Esophagus muscularis mucosa (tissue), 4 donors: ENCODE measurements around the gene NPIPB6. TPM values are rescaled to one million over a fixed set of nuclear protein-coding genes. Genes with fewer than 3 reads are reported as not detected.

ENCODE experiments used
- DNase-seq: peaks from one replicate; pipeline ENCODE4 v3.0.0-alpha.2; 2017; ENCODE audit errors: extremely low spot score
- H3K27ac ChIP-seq, 4 donors: fragments of 200-600 bp; sonication (generic); replicated peaks in 1 of 4; 1 replicate in 3 of 4; 2 replicates in 1 of 4; pipeline ENCODE4 v1.5.1; 2016 to 2019; ENCODE audit warnings: mild to moderate bottlenecking in 1 of 4
- H3K27me3 ChIP-seq, 4 donors: fragments of 200-600 bp; sonication (generic); one replicate each; pipeline versions ENCODE4 v1.5.1 to v1.6.0; 2016 to 2019
- H3K36me3 ChIP-seq, 4 donors: fragments of 200-600 bp; sonication (generic); one replicate each; pipeline ENCODE4 v1.5.1; 2016 to 2019
- H3K4me1 ChIP-seq, 4 donors: fragments of 200-600 bp; sonication (generic); one replicate each; pipeline ENCODE4 v1.5.1; 2016 to 2019
- H3K4me3 ChIP-seq, 4 donors: fragments of 200-600 bp; sonication (generic); 1 replicate in 2 of 4; 2 replicates in 2 of 4; pipeline ENCODE4 v1.5.1; 2016 to 2019; ENCODE audit warnings: mild to moderate bottlenecking in 4 of 4, moderate library complexity in 1 of 4
- H3K9me3 ChIP-seq, 4 donors: fragments of 200-600 bp; sonication (generic); 1 replicate in 3 of 4; 2 replicates in 1 of 4; pipeline ENCODE4 v1.5.1; 2016 to 2019
- EP300 ChIP-seq: sonication (generic); formaldehyde crosslinking; IDR thresholded peaks from one replicate; pipeline ENCODE4 v1.6.1; 2017; ENCODE audit warnings: antibody characterized with exemption
- POLR2A ChIP-seq: fragments of 450-650 bp; IDR thresholded peaks from one replicate; pipeline ENCODE4 v1.6.1; 2017; ENCODE audit warnings: antibody characterized with exemption, moderate library complexity, mild to moderate bottlenecking, low read depth
- POLR2AphosphoS5 ChIP-seq, 2 donors: sonication (generic); formaldehyde crosslinking; IDR thresholded peaks; one replicate each; pipeline ENCODE4 v1.6.1; 2017; ENCODE audit warnings: antibody characterized with exemption in 2 of 2
- WGBS: methylation state at CpG from one replicate; pipeline ENCODE4 v1.1.5; 2018; 5-methylcytosine and 5-hydroxymethylcytosine counted together
- intact Hi-C: fragments of 100-400 bp; cut with DNase I; formaldehyde crosslinking; loops from one replicate; pipeline ENCODE4 v1.15.1; 2023
- small RNA-seq, 3 donors: library from RNA; depleted of rRNA; stranded (forward); fragments of <200 nt; gene quantifications; one replicate each; pipeline ENCODE3, GENCODE V24; 2016
- total RNA-seq, 4 donors: library from RNA; depleted of rRNA; stranded (reverse); fragments of >200 nt; gene quantifications; one replicate each; pipeline versions ENCODE4 v1.1.0 to v1.2.1, GENCODE V29; 2016
- TF ChIP-seq, protein P1 (sequence below), 3 experiments: fragments of 200-600 bp in 2 of 3; fragments of 450-650 bp in 1 of 3; sonication (generic) in 2 of 3; IDR thresholded peaks; one replicate each; pipeline ENCODE4 v1.5.1; 2017 to 2019; ENCODE audit warnings: antibody characterized with exemption in 3 of 3, mild to moderate bottlenecking in 2 of 3, moderate library complexity in 1 of 3

The NPIPB6 gene
- total RNA-seq, 4 donors from 2014 or later, result 0.58 to 3.3 (median 2.7) TPM; not detected in 1

DNA sequence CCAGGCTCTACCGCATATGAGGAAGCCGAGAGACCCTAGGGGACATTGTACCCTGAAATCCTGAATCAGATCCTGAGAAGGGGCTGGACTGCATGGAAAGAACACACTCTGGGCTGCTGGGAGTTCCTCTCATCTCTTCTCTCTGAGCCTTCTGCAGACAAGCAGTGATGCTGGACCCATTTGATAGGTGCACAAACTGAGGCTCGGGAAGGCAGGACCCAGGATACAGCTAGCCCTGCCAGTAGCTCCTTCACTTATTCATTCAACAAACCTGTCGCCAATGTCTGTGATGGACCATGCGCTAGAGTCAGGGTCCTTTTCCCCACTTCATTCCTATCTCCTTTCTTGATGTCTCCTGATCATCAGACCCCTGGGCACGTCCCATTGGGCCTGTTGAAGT lies 69.1 kb downstream of the NPIPB6 start:
- peaks cover 9 to 20% (median 17%) of the 10 kb centered on the region in 4 donors for H3K4me1 ChIP-seq
- H3K27ac ChIP-seq, result no peak overlapping the region
- intact Hi-C loops, result no loop called here
- DNase-seq, result no peak
- peaks cover 0 to 15% (median 5%) of the 10 kb centered on the region in 4 donors for H3K27me3 ChIP-seq
- H3K4me3 ChIP-seq, result no peak overlapping the region
- 83% methylated on average over 4 of the region's 6 CpGs for WGBS
- H3K36me3 ChIP-seq, result no peaks in the 10 kb centered on the region
- TF ChIP-seq, protein P1, sequence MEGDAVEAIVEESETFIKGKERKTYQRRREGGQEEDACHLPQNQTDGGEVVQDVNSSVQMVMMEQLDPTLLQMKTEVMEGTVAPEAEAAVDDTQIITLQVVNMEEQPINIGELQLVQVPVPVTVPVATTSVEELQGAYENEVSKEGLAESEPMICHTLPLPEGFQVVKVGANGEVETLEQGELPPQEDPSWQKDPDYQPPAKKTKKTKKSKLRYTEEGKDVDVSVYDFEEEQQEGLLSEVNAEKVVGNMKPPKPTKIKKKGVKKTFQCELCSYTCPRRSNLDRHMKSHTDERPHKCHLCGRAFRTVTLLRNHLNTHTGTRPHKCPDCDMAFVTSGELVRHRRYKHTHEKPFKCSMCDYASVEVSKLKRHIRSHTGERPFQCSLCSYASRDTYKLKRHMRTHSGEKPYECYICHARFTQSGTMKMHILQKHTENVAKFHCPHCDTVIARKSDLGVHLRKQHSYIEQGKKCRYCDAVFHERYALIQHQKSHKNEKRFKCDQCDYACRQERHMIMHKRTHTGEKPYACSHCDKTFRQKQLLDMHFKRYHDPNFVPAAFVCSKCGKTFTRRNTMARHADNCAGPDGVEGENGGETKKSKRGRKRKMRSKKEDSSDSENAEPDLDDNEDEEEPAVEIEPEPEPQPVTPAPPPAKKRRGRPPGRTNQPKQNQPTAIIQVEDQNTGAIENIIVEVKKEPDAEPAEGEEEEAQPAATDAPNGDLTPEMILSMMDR (IDR thresholded peaks at IDR 0.05), result no peak
- no peak for TF ChIP-seq POLR2AphosphoS5 (IDR thresholded peaks at IDR 0.05)
- no peak for TF ChIP-seq EP300
- no peak for TF ChIP-seq POLR2A
- H3K9me3 ChIP-seq, result no peaks in the 10 kb centered on the region

DNA sequence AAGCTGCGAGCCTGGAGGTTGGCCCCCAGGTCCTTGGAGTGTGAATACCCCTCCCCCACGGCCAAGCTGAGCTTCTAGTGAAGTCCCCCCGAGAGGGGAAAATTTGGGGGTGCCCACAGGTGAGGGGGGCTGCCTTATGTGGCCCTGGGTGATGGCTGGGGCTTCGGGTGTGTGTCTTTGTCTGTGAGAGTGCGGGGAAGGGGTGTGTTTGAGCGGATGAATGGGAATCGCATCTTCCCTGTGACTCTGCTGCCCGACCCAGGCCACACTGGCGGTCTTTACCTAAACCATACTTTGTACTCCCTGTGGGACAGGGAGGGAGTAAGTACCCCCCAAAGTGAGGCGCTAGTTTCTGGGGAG lies 69.7 kb downstream of the NPIPB6 start:
- Histone ChIP-seq H3K27ac (no peak overlapping the region), H3K4me1 (peaks cover 9 to 20% (median 17%) of the 10 kb centered on the region in 4 donors), H3K36me3 (no peaks in the 10 kb centered on the region), H3K9me3 (no peaks in the 10 kb centered on the region), H3K27me3 (peaks cover 0 to 15% (median 5%) of the 10 kb centered on the region in 4 donors), H3K4me3 (peak overlapping the region in 3 of 4 donors; percentile 60 to 74 (median 61))
- TF ChIP-seq EP300 (no peak), POLR2A (no peak)
- TF ChIP-seq, protein P1 (IDR thresholded peaks at IDR 0.05), result no peak
- WGBS, result 42% methylated on average over 7 of the region's 10 CpGs
- intact Hi-C loops, result no loop called here
- no peak for DNase-seq

DNA sequence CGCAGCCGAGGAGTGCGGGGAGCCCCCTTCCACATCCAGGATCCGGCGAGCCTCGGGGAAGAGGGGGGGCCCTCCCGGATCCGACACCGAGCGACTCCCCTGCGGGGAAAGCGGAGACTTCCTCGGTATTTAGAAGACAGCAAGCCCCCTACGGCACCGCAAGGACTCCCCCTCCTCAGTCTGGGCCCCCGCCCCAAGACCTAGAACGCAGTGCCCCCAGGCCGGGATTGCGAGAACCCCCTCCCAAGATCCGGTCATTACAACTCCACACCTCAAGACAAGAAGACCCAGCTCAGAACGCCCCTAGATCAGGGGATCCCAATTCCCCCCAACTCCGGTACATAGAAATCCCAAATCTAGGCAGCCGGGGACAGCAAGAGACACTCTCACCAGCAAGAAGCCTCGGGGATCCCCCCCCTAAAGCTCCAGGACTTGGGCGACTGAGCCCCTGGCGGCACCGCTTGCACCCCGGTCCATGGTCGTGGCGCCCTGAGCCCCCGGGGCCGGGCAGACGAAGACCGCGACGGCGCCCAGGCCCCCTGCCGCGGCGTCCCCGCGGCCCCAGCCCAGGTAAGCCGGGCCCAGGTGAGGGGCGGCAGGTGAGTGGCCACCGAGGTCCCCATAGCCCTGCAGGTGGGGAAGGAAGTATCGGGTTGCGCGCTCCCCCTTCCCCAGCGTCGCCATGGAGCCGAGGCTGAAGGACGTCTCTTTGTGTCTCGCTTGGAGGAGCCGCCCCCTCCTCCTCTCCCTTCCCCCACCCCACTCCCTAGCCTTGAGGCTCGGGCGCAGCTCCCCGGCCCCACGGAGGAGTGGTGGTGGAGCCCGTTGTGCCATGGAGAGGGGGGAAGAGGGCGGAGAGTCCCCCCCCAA lies 70.3 kb downstream of the NPIPB6 start:
- 0% methylated on average over 15 of the region's 60 CpGs for WGBS
- H3K27me3 ChIP-seq, result peaks cover 0 to 15% (median 5%) of the 10 kb centered on the region in 4 donors
- no peaks in the 10 kb centered on the region for H3K9me3 ChIP-seq
- no peak for DNase-seq
- peak overlapping the region; percentile 60 to 74 (median 60) for H3K4me3 ChIP-seq
- TF ChIP-seq, protein P1 (IDR thresholded peaks at IDR 0.05), result no peak
- no peak for TF ChIP-seq POLR2AphosphoS5 (IDR thresholded peaks at IDR 0.05)
- TF ChIP-seq EP300, result no peak
- H3K4me1 ChIP-seq, result peaks cover 9 to 20% (median 17%) of the 10 kb centered on the region in 4 donors
- no peaks in the 10 kb centered on the region for H3K36me3 ChIP-seq
- intact Hi-C loops, result no loop called here
- no peak overlapping the region for H3K27ac ChIP-seq

Small RNAs within 50 kb of the gene (small RNA-seq; reads per million reads assigned to genes)
- gene AC138904.2, result 0 reads per million in 3 donors
- gene MIR6862-1, result 0 reads per million in 3 donors

Other genes starting within 250 kb of the NPIPB6 start
- 10 to 100 TPM; 39.0 to 68.3 (median 51.1) TPM for gene XPO6, start 151.5 kb downstream of the NPIPB6 start, total RNA-seq
- under 1 TPM; under 0.01 to 0.78 (median 0.17) TPM for gene SBK1, start 71.0 kb downstream of the NPIPB6 start, total RNA-seq
- gene EIF3CL, start 40.3 kb upstream of the NPIPB6 start, total RNA-seq, result 100 to 1,000 TPM; 113 to 225 (median 116) TPM
- under 1 TPM in 1 of 4 donors, not detected in 3; 0.75 TPM for gene NPIPB7, start 108.8 kb upstream of the NPIPB6 start, total RNA-seq
- 10 to 100 TPM; 10.3 to 23.3 (median 16.6) TPM for gene CLN3, start 128.6 kb upstream of the NPIPB6 start, total RNA-seq
- 1 to 10 TPM in 3 of 4 donors, under 1 TPM in 1; 0.83 to 3.5 (median 1.6) TPM for gene APOBR, start 131.1 kb upstream of the NPIPB6 start, total RNA-seq
- gene IL27, start 143.3 kb upstream of the NPIPB6 start, total RNA-seq, result not detected
- gene NUPR1, start 175.5 kb upstream of the NPIPB6 start, total RNA-seq, result 10 to 100 TPM; 30.3 to 66.1 (median 51.3) TPM
- gene SGF29, start 190.4 kb upstream of the NPIPB6 start, total RNA-seq, result 10 to 100 TPM; 33.2 to 43.4 (median 39.9) TPM
- 1 to 10 TPM in 2 of 4 donors, under 1 TPM in 1, not detected in 1; 0.97 to 1.8 (median 1.3) TPM for gene SULT1A2, start 233.5 kb upstream of the NPIPB6 start, total RNA-seq
- 10 to 100 TPM; 10.4 to 22.0 (median 16.7) TPM for gene SULT1A1, start 246.5 kb upstream of the NPIPB6 start, total RNA-seq